GM19099 (cell line): ENCODE measurements around the gene R3HDM2.

Experiments used
- POLR2A ChIP-seq: IDR thresholded peaks from 3 replicates; pipeline ENCODE4 v1.6.1; 2011; ENCODE audit warnings: low read depth; ENCODE audit not compliant: insufficient read length; ENCODE audit errors: extremely low read depth

The R3HDM2 gene

GRCh38 chr12:57233357-57234232 is 197.2 kb downstream of the R3HDM2 start:
- TF ChIP-seq POLR2A = no peak

GRCh38 chr12:57232156-57232756 is 198.6 kb downstream of the R3HDM2 start:
- TF ChIP-seq POLR2A = no peak

GRCh38 chr12:57231276-57232021 is 199.4 kb downstream of the R3HDM2 start:
- TF ChIP-seq POLR2A = no peak

GRCh38 chr12:57230381-57231155 is 200.3 kb downstream of the R3HDM2 start:
- TF ChIP-seq POLR2A = no peak

- TF ChIP-seq POLR2A = peak; percentile 82
These were observed 201.0 kb downstream of the R3HDM2 start, which contains the start of gene SHMT2 for GRCh38 chr12:57229634-57230380. TSS of gene SHMT2 (plus strand) at chr12:57229711. CDS start at chr12:57229779, 68 bp downstream.

GRCh38 chr12:57229046-57229633 is 201.7 kb downstream of the R3HDM2 start:
- TF ChIP-seq POLR2A = no peak

GRCh38 chr12:57227315-57228115 is 203.3 kb downstream of the R3HDM2 start:
- TF ChIP-seq POLR2A = no peak

- no peak for TF ChIP-seq POLR2A
These were observed 204.1 kb downstream of the R3HDM2 start for GRCh38 chr12:57226588-57227314.

- no peak for TF ChIP-seq POLR2A
These were observed 205.1 kb downstream of the R3HDM2 start for GRCh38 chr12:57225680-57226210.

GRCh38 chr12:57224973-57225679 is 205.7 kb downstream of the R3HDM2 start:
- no peak for TF ChIP-seq POLR2A

- no peak for TF ChIP-seq POLR2A
These were observed 206.4 kb downstream of the R3HDM2 start for GRCh38 chr12:57224278-57224972.
